Activated T-cell treated with anti-CD3 and anti-CD28 coated beads, Interleukin-2, amount 50 U/mL, for 4 hours (primary cell): ENCODE measurements around the gene PTCD3. TPM values are rescaled to one million over a fixed set of nuclear protein-coding genes. Genes with fewer than 3 reads are reported as not detected.

Source experiments
- ATAC-seq, 2 donors: fragments of 200-7000 bp; cut with Tn5 transposase; one replicate each; pipeline ENCODE4 v1.10.0; 2021
- DNase-seq: peaks from one replicate; pipeline ENCODE4 v3.0.0-alpha.2; 2020
- H3K27me3 Mint-ChIP-seq: one replicate; pipeline ENCODE4 v1.8.0; 2021; ENCODE audit warnings: low read depth, mixed read lengths
- H3K36me3 Mint-ChIP-seq: one replicate; pipeline ENCODE4 v1.8.0; 2022; ENCODE audit warnings: mixed read lengths; ENCODE audit not compliant: insufficient read depth
- H3K4me1 Mint-ChIP-seq: one replicate; pipeline ENCODE4 v1.8.0; 2021; ENCODE audit warnings: low read depth, mixed read lengths
- H3K4me3 Mint-ChIP-seq: one replicate; pipeline ENCODE4 v1.8.0; 2021; ENCODE audit warnings: mild to moderate bottlenecking, moderate library complexity, mixed read lengths
- H3K9me3 Mint-ChIP-seq: one replicate; pipeline ENCODE4 v1.8.0; 2021; ENCODE audit warnings: mixed read lengths
- total RNA-seq, 3 donors: library from RNA; stranded (reverse); gene quantifications; one replicate each; pipeline ENCODE4 v1.2.1, GENCODE V29; 2021

Gene PTCD3
- total RNA-seq, 3 donors from 2014 or later = 131 to 138 (median 138) TPM

- Mint-ChIP-seq H3K27me3 (no peaks in the 10 kb centered on the region), H3K36me3 (peaks cover 49% of the 10 kb centered on the region), H3K4me1 (peaks cover 57% of the 10 kb centered on the region), H3K4me3 (peak within 1 kb of the TSS; percentile 96), H3K9me3 (no peaks in the 10 kb centered on the region)
- ATAC-seq (peak; percentile 83 to 85), DNase-seq (peak; percentile 71)
Measured at GRCh38 chr2:86105252-86105968, 625 bp upstream of the PTCD3 start, which contains the start of gene POLR1A. TSS of gene POLR1A (minus strand) at chr2:86105886. CDS start at chr2:86105776, 110 bp downstream.

- H3K9me3 Mint-ChIP-seq = no peaks in the 10 kb centered on the region
- peak overlapping the region; percentile 96 for H3K4me3 Mint-ChIP-seq
- DNase-seq (no peak), ATAC-seq (no peak)
- H3K4me1 Mint-ChIP-seq = peaks cover 55% of the 10 kb centered on the region
- H3K36me3 Mint-ChIP-seq = peaks cover 49% of the 10 kb centered on the region
- no peaks in the 10 kb centered on the region for H3K27me3 Mint-ChIP-seq
Measured at GRCh38 chr2:86107031-86107430, 996 bp downstream of the PTCD3 start.

GRCh38 chr2:86118130-86118529 lies 12.1 kb downstream of the PTCD3 start:
- ATAC-seq = no peak
- Mint-ChIP-seq H3K9me3 (no peaks in the 10 kb centered on the region), H3K4me3 (no peak overlapping the region), H3K36me3 (peaks cover 58% of the 10 kb centered on the region), H3K27me3 (no peaks in the 10 kb centered on the region), H3K4me1 (peaks cover 3% of the 10 kb centered on the region)
- no peak for DNase-seq

GRCh38 chr2:86123328-86123925 lies 17.4 kb downstream of the PTCD3 start:
- Mint-ChIP-seq H3K4me1 (no peaks in the 10 kb centered on the region), H3K9me3 (no peaks in the 10 kb centered on the region), H3K4me3 (no peak overlapping the region), H3K27me3 (no peaks in the 10 kb centered on the region), H3K36me3 (peaks cover 55% of the 10 kb centered on the region)
- no peak for ATAC-seq
- DNase-seq = no peak

GRCh38 chr2:86124683-86125082 lies 18.6 kb downstream of the PTCD3 start:
- ATAC-seq (no peak), DNase-seq (no peak)
- Mint-ChIP-seq H3K9me3 (no peaks in the 10 kb centered on the region), H3K27me3 (no peaks in the 10 kb centered on the region), H3K4me1 (no peaks in the 10 kb centered on the region), H3K4me3 (no peak overlapping the region), H3K36me3 (peaks cover 57% of the 10 kb centered on the region)

- H3K27me3 Mint-ChIP-seq = no peaks in the 10 kb centered on the region
- no peak for DNase-seq
- H3K36me3 Mint-ChIP-seq = peaks cover 59% of the 10 kb centered on the region
- peaks cover 6% of the 10 kb centered on the region for H3K4me1 Mint-ChIP-seq
- no peak overlapping the region for H3K4me3 Mint-ChIP-seq
- H3K9me3 Mint-ChIP-seq = no peaks in the 10 kb centered on the region
- no peak for ATAC-seq
Measured at GRCh38 chr2:86134709-86135108, 28.7 kb downstream of the PTCD3 start.

- ATAC-seq = no peak
Measured at GRCh38 chr2:86135653-86136052, 29.6 kb downstream of the PTCD3 start.

GRCh38 chr2:86136141-86136540 lies 30.1 kb downstream of the PTCD3 start:
- H3K36me3 Mint-ChIP-seq = peaks cover 62% of the 10 kb centered on the region
- peaks cover 12% of the 10 kb centered on the region for H3K4me1 Mint-ChIP-seq
- no peaks in the 10 kb centered on the region for H3K9me3 Mint-ChIP-seq
- no peak for DNase-seq
- no peak overlapping the region for H3K4me3 Mint-ChIP-seq
- ATAC-seq = no peak
- no peaks in the 10 kb centered on the region for H3K27me3 Mint-ChIP-seq

More at GRCh38 chr2:86135653-86136052, 29.6 kb downstream of the PTCD3 start:
- Mint-ChIP-seq H3K9me3 (no peaks in the 10 kb centered on the region), H3K4me3 (no peak overlapping the region), H3K27me3 (no peaks in the 10 kb centered on the region), H3K4me1 (peaks cover 12% of the 10 kb centered on the region), H3K36me3 (peaks cover 61% of the 10 kb centered on the region)
- DNase-seq = no peak

GRCh38 chr2:86138736-86139625 lies 32.9 kb downstream of the PTCD3 start:
- peak; percentile 29 to 61 for ATAC-seq
- no peaks in the 10 kb centered on the region for H3K9me3 Mint-ChIP-seq
- H3K4me1 Mint-ChIP-seq = peaks cover 14% of the 10 kb centered on the region
- H3K27me3 Mint-ChIP-seq = no peaks in the 10 kb centered on the region
- H3K36me3 Mint-ChIP-seq = peaks cover 58% of the 10 kb centered on the region
- DNase-seq = no peak
- no peak overlapping the region for H3K4me3 Mint-ChIP-seq

GRCh38 chr2:86139981-86140380 lies 33.9 kb downstream of the PTCD3 start:
- H3K4me1 Mint-ChIP-seq = peaks cover 14% of the 10 kb centered on the region
- no peaks in the 10 kb centered on the region for H3K9me3 Mint-ChIP-seq
- DNase-seq (no peak), ATAC-seq (peak in 1 of 2 donors; percentile 44)
- no peaks in the 10 kb centered on the region for H3K27me3 Mint-ChIP-seq
- peaks cover 57% of the 10 kb centered on the region for H3K36me3 Mint-ChIP-seq
- no peak overlapping the region for H3K4me3 Mint-ChIP-seq

- no peak for DNase-seq
- H3K4me3 Mint-ChIP-seq = no peak overlapping the region
- H3K36me3 Mint-ChIP-seq = peaks cover 53% of the 10 kb centered on the region
- H3K4me1 Mint-ChIP-seq = peaks cover 14% of the 10 kb centered on the region
- ATAC-seq = no peak
- H3K27me3 Mint-ChIP-seq = no peaks in the 10 kb centered on the region
- no peaks in the 10 kb centered on the region for H3K9me3 Mint-ChIP-seq
Measured at GRCh38 chr2:86140969-86141392, 34.9 kb downstream of the PTCD3 start.

GRCh38 chr2:86142436-86143257 lies 36.6 kb downstream of the PTCD3 start:
- ATAC-seq (no peak), DNase-seq (no peak)
- Mint-ChIP-seq H3K36me3 (peaks cover 42% of the 10 kb centered on the region), H3K9me3 (no peaks in the 10 kb centered on the region), H3K27me3 (no peaks in the 10 kb centered on the region), H3K4me1 (peaks cover 14% of the 10 kb centered on the region), H3K4me3 (no peak overlapping the region)

GRCh38 chr2:86143307-86143706 lies 37.3 kb downstream of the PTCD3 start:
- Mint-ChIP-seq H3K27me3 (no peaks in the 10 kb centered on the region), H3K4me1 (peaks cover 14% of the 10 kb centered on the region), H3K36me3 (peaks cover 45% of the 10 kb centered on the region), H3K4me3 (no peak overlapping the region), H3K9me3 (no peaks in the 10 kb centered on the region)
- DNase-seq (no peak), ATAC-seq (no peak)
